ENCODE results near the gene GOLM1.

GRCh38 chr9:86034863-86035734 lies 64.3 kb downstream of the GOLM1 start:
- TF ChIP-seq ZBTB11 (CRISPR knock-in tag; IDR thresholded peaks at IDR 0.05) (no peak), JUNB (IDR thresholded peaks at IDR 0.05) (no peak), CTCF (IDR thresholded peaks at IDR 0.05 in 2 of 3, conservative IDR thresholded peaks at IDR 0.05 in 1 of 3; ENCODE audit: control insufficient read depth in 2 of 3, extremely low read depth in 1 of 3, insufficient read depth in 1 of 3, low read depth in 3 of 3, low read length in 3 of 3) (peak; percentile 37 to 48 (median 47); a peak in 5 of 6 replicates), REST (IDR thresholded peaks at IDR 0.05; ENCODE audit: low read depth, low read length) (no peak), USF1 (IDR thresholded peaks at IDR 0.05; ENCODE audit: borderline replicate concordance, extremely low read length, insufficient read depth, low read depth, low read length) (no peak), POLR2AphosphoS5 (IDR thresholded peaks at IDR 0.05; ENCODE audit: low read length) (no peak), E2F4 (IDR thresholded peaks at IDR 0.05; ENCODE audit: low read depth, low read length) (no peak)
